Activated CD4-positive, CD25-positive, alpha-beta regulatory T cell (primary cell): ENCODE results near the gene NEK4.
"Not testable (repeated sequence)": the region's sequence is repeated elsewhere in the genome, so short reads cannot be mapped to it uniquely, and the experiment has no call there.

Source experiments
- DNase-seq, 4 experiments: peaks; one replicate each; lab custom pipeline; 2025; lab: John Stamatoyannopoulos, UW

Gene NEK4

GRCh38 chr3:52777959-52778805, 7.4 kb upstream of the NEK4 start:
- no peak for DNase-seq

GRCh38 chr3:52777127-52777958, 6.6 kb upstream of the NEK4 start, which contains the start of gene ITIH1:
Gene ITIH1, plus strand, starts transcription at chr3:52777599. Its CDS starts 17 bp downstream, at chr3:52777616.
- DNase-seq, result no peak

GRCh38 chr3:52776486-52776885, 5.7 kb upstream of the NEK4 start:
- not testable (repeated sequence) for DNase-seq

- no peak for DNase-seq
Measured at GRCh38 chr3:52775877-52776276, 5.1 kb upstream of the NEK4 start.

GRCh38 chr3:52774901-52775864, 4.4 kb upstream of the NEK4 start:
- DNase-seq, result no peak

GRCh38 chr3:52774066-52774713, 3.5 kb upstream of the NEK4 start:
- no peak for DNase-seq

GRCh38 chr3:52773361-52774065, 2.8 kb upstream of the NEK4 start:
- no peak for DNase-seq

- no peak for DNase-seq
Measured at GRCh38 chr3:52771702-52772101, 962 bp upstream of the NEK4 start.

GRCh38 chr3:52771334-52771681, 568 bp upstream of the NEK4 start:
- no peak for DNase-seq

- no peak for DNase-seq
Measured at GRCh38 chr3:52769786-52770455, 819 bp downstream of the NEK4 start.

GRCh38 chr3:52763466-52763865, 7.3 kb downstream of the NEK4 start:
- no peak for DNase-seq

- DNase-seq, result no peak
Measured at GRCh38 chr3:52756141-52756540, 14.6 kb downstream of the NEK4 start.

GRCh38 chr3:52754373-52754772, 16.4 kb downstream of the NEK4 start:
- DNase-seq, result no peak

- DNase-seq, result no peak
Measured at GRCh38 chr3:52752045-52752660, 18.6 kb downstream of the NEK4 start.

- DNase-seq, result no peak
Measured at GRCh38 chr3:52743721-52744120, 27.0 kb downstream of the NEK4 start.

- DNase-seq, result no peak
Measured at GRCh38 chr3:52743152-52743551, 27.6 kb downstream of the NEK4 start.

GRCh38 chr3:52742418-52743041, 28.2 kb downstream of the NEK4 start:
- no peak for DNase-seq

- DNase-seq, result no peak
Measured at GRCh38 chr3:52739730-52740129, 31.0 kb downstream of the NEK4 start.

GRCh38 chr3:52733256-52733891, 37.4 kb downstream of the NEK4 start:
- DNase-seq, result no peak
